Natural killer cell (primary cell): ENCODE data around the gene GTPBP8. TPM values are rescaled to one million over a fixed set of nuclear protein-coding genes. Genes with fewer than 3 reads are reported as not detected.
A peak's percentile ranks its signal among the peaks of the same experiment; 100 is the strongest.

Experiments used
- ATAC-seq, 3 donors: fragments of 150-1000 bp in 2 of 3; fragments of 200-7000 bp in 1 of 3; cut with Tn5 transposase; 1 replicate in 1 of 3; 2 replicates in 2 of 3; pipeline ENCODE4 v1.10.0; 2021; ENCODE audit warnings: mild to moderate bottlenecking in 2 of 3, moderate library complexity in 2 of 3
- DNase-seq, 2 donors: peaks; one replicate each; pipeline versions ENCODE4 v3.0.0 to v3.0.0-alpha.2; 2013 to 2021; ENCODE audit warnings: mixed read lengths in 1 of 2
- H3K27ac ChIP-seq: one replicate; pipeline ENCODE4 v1.5.1; 2013; ENCODE audit warnings: mild to moderate bottlenecking, low read length
- H3K27me3 ChIP-seq: one replicate; pipeline ENCODE4 v1.6.1; 2013; ENCODE audit warnings: low read length; ENCODE audit not compliant: control insufficient read depth, insufficient read depth
- H3K36me3 ChIP-seq: one replicate; pipeline ENCODE4 v1.6.1; 2013; ENCODE audit warnings: low read length; ENCODE audit not compliant: control insufficient read depth, insufficient read depth
- H3K4me1 ChIP-seq: one replicate; pipeline ENCODE4 v1.6.1; 2013; ENCODE audit warnings: low read length; ENCODE audit not compliant: control insufficient read depth, insufficient read depth
- H3K4me3 ChIP-seq: one replicate; pipeline ENCODE4 v1.5.1; 2013; ENCODE audit warnings: low read length
- H3K9me3 ChIP-seq: one replicate; pipeline ENCODE4 v1.6.1; 2013; ENCODE audit warnings: low read length; ENCODE audit not compliant: control insufficient read depth, insufficient read depth
- H3K27ac Mint-ChIP-seq, 2 donors: one replicate each; pipeline ENCODE4 v1.8.0; 2022; ENCODE audit warnings: mild to moderate bottlenecking in 2 of 2, mixed read lengths in 2 of 2, moderate library complexity in 1 of 2
- H3K27me3 Mint-ChIP-seq, 2 donors: one replicate each; pipeline ENCODE4 v1.8.0; 2022; ENCODE audit warnings: low read depth in 2 of 2, mixed read lengths in 2 of 2
- H3K36me3 Mint-ChIP-seq: one replicate; pipeline ENCODE4 v1.8.0; 2022; ENCODE audit warnings: mixed read lengths
- H3K4me1 Mint-ChIP-seq, 2 donors: one replicate each; pipeline ENCODE4 v1.8.0; 2022; ENCODE audit warnings: mixed read lengths in 2 of 2
- H3K4me3 Mint-ChIP-seq: one replicate; pipeline ENCODE4 v1.8.0; 2022; ENCODE audit warnings: mild to moderate bottlenecking, moderate library complexity, mixed read lengths
- H3K9me3 Mint-ChIP-seq, 2 donors: one replicate each; pipeline ENCODE4 v1.8.0; 2022; ENCODE audit warnings: mixed read lengths in 2 of 2
- WGBS: methylation state at CpG from one replicate; pipeline ENCODE4 v1.1.7; 2013; ENCODE audit warnings: missing lambda C conversion rate; ENCODE audit not compliant: insufficient coverage; 5-methylcytosine and 5-hydroxymethylcytosine counted together
- intact Hi-C: fragments of 100-400 bp; cut with micrococcal nuclease; formaldehyde crosslinking; loops from one replicate; pipeline ENCODE4 v1.14.2; 2022
- total RNA-seq, 4 donors: library from RNA; stranded (reverse); fragments of 120-200 nt in 1 of 4; gene quantifications; one replicate each; pipeline versions ENCODE4 v1.2.3 to v1.2.4, GENCODE V29; 2013 to 2022
- TF ChIP-seq, protein P1 (sequence below): fragments of 200-600 bp; IDR thresholded peaks from one replicate; pipeline ENCODE4 v1.8.0; 2022; ENCODE audit warnings: antibody characterized with exemption

The GTPBP8 gene
- total RNA-seq, 3 donors from 2014 or later (not counting 1 experiment from before 2014, with no cell fraction given), result 16.6 to 28.6 (median 16.8) TPM

- DNase-seq, result no peak
- H3K27ac ChIP-seq, result no peak overlapping the region
- peak overlapping the region in 1 of 2 donors; percentile 15 for H3K27ac Mint-ChIP-seq
- no peak for ATAC-seq
- no peak overlapping the region for H3K4me3 ChIP-seq
- no peaks in the 10 kb centered on the region for H3K9me3 Mint-ChIP-seq
- TF ChIP-seq, protein P1, sequence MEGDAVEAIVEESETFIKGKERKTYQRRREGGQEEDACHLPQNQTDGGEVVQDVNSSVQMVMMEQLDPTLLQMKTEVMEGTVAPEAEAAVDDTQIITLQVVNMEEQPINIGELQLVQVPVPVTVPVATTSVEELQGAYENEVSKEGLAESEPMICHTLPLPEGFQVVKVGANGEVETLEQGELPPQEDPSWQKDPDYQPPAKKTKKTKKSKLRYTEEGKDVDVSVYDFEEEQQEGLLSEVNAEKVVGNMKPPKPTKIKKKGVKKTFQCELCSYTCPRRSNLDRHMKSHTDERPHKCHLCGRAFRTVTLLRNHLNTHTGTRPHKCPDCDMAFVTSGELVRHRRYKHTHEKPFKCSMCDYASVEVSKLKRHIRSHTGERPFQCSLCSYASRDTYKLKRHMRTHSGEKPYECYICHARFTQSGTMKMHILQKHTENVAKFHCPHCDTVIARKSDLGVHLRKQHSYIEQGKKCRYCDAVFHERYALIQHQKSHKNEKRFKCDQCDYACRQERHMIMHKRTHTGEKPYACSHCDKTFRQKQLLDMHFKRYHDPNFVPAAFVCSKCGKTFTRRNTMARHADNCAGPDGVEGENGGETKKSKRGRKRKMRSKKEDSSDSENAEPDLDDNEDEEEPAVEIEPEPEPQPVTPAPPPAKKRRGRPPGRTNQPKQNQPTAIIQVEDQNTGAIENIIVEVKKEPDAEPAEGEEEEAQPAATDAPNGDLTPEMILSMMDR, result no peak
- no peaks in the 10 kb centered on the region for H3K27me3 ChIP-seq
- peaks cover 3% of the 10 kb centered on the region for H3K4me1 ChIP-seq
- H3K36me3 Mint-ChIP-seq, result no peaks in the 10 kb centered on the region
- peaks cover 3 to 12% of the 10 kb centered on the region in 2 donors for H3K4me1 Mint-ChIP-seq
- intact Hi-C loops, result no loop called here
- no peak overlapping the region for H3K4me3 Mint-ChIP-seq
- H3K36me3 ChIP-seq, result no peaks in the 10 kb centered on the region
- peaks cover 0 to 3% of the 10 kb centered on the region in 2 donors for H3K27me3 Mint-ChIP-seq
- H3K9me3 ChIP-seq, result no peaks in the 10 kb centered on the region
These were observed 14.8 kb upstream of the GTPBP8 start for GRCh38 chr3:112976001-112976400.

DNA sequence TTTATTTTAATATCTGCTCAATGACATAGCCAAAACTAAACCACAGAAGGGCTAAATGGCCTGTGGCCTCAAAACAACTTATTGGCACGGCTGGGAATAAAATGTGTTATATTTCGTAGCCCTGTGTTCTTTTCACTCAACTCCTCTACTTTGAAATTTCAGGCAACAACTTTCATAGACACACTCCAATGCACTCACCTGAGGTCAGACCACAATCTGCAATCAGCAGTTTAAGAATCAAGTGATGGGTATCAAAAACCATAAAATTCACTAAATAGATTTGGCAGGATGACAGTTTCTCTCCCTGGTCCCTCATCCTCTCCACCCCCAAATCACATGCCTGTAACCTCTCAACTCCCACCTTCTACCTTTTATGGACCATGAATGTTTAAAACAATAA lies 13.8 kb upstream of the GTPBP8 start:
- no peak overlapping the region for H3K27ac ChIP-seq
- 61% methylated on average over 2 of the region's 2 CpGs for WGBS
- Mint-ChIP-seq H3K27ac (peak overlapping the region in 1 of 2 donors; percentile 39), H3K9me3 (no peaks in the 10 kb centered on the region), H3K27me3 (no peaks in the 10 kb centered on the region), H3K4me3 (no peak overlapping the region), H3K36me3 (no peaks in the 10 kb centered on the region), H3K4me1 (peaks cover 3 to 12% of the 10 kb centered on the region in 2 donors)
- DNase-seq, result peak in 1 of 2 donors; percentile 28
- peaks cover 3% of the 10 kb centered on the region for H3K4me1 ChIP-seq
- no peaks in the 10 kb centered on the region for H3K36me3 ChIP-seq
- H3K27me3 ChIP-seq, result no peaks in the 10 kb centered on the region
- TF ChIP-seq, protein P1, result no peak
- no peaks in the 10 kb centered on the region for H3K9me3 ChIP-seq
- intact Hi-C loops, result no loop called here
- H3K4me3 ChIP-seq, result no peak overlapping the region
- no peak for ATAC-seq

GRCh38 chr3:112979244-112979832 lies 11.4 kb upstream of the GTPBP8 start:
- H3K4me1 Mint-ChIP-seq, result peaks cover 4 to 17% of the 10 kb centered on the region in 2 donors
- no peaks in the 10 kb centered on the region for H3K9me3 Mint-ChIP-seq
- 79% methylated on average over 1 of the region's 1 CpG for WGBS
- Histone ChIP-seq H3K27ac (no peak overlapping the region), H3K4me1 (peaks cover 7% of the 10 kb centered on the region), H3K27me3 (no peaks in the 10 kb centered on the region), H3K4me3 (no peak overlapping the region), H3K9me3 (no peaks in the 10 kb centered on the region), H3K36me3 (no peaks in the 10 kb centered on the region)
- H3K36me3 Mint-ChIP-seq, result no peaks in the 10 kb centered on the region
- no peaks in the 10 kb centered on the region for H3K27me3 Mint-ChIP-seq
- ATAC-seq (peak in 2 of 3 donors; percentile 46 to 52), DNase-seq (peak in 1 of 2 donors; percentile 79)
- no peak overlapping the region for H3K4me3 Mint-ChIP-seq
- intact Hi-C loops, result loop anchor here (1.0 kb wide), 2 partner anchors 245 to 336 kb away; no protein-coding TSS in a partner anchor
- TF ChIP-seq, protein P1, result peak; percentile 85
- no peak overlapping the region for H3K27ac Mint-ChIP-seq

- H3K27ac Mint-ChIP-seq, result no peak overlapping the region
These were observed 10.7 kb upstream of the GTPBP8 start for GRCh38 chr3:112980080-112980479.

More at GRCh38 chr3:112980080-112980479, 10.7 kb upstream of the GTPBP8 start:
- intact Hi-C loops, result no loop called here
- H3K9me3 Mint-ChIP-seq, result no peaks in the 10 kb centered on the region
- H3K4me1 ChIP-seq, result peaks cover 13% of the 10 kb centered on the region
- no peak overlapping the region for H3K27ac ChIP-seq
- H3K36me3 ChIP-seq, result no peaks in the 10 kb centered on the region
- no peaks in the 10 kb centered on the region for H3K36me3 Mint-ChIP-seq
- H3K4me1 Mint-ChIP-seq, result peaks cover 11 to 21% of the 10 kb centered on the region in 2 donors
- 95% methylated on average over 1 of the region's 1 CpG for WGBS
- H3K27me3 Mint-ChIP-seq, result no peaks in the 10 kb centered on the region
- no peak for ATAC-seq
- no peaks in the 10 kb centered on the region for H3K9me3 ChIP-seq
- no peaks in the 10 kb centered on the region for H3K27me3 ChIP-seq
- no peak overlapping the region for H3K4me3 Mint-ChIP-seq
- no peak overlapping the region for H3K4me3 ChIP-seq
- no peak for DNase-seq
- TF ChIP-seq, protein P1, result no peak
